Thyroid gland (tissue), 4 donors: Measurements from ENCODE around the gene PTGES3L. TPM values are rescaled to one million over a fixed set of nuclear protein-coding genes. Genes with fewer than 3 reads are reported as not detected.
A peak's percentile ranks its signal among the peaks of the same experiment; 100 is the strongest.

ENCODE experiments used
- DNase-seq, 2 donors: peaks; one replicate each; pipeline ENCODE4 v3.0.0-alpha.2; 2019
- H3K27ac ChIP-seq, 3 donors: fragments of 200-600 bp; sonication (generic); 1 replicate in 2 of 3; 2 replicates in 1 of 3; pipeline ENCODE4 v1.5.1; 2016 to 2019; ENCODE audit warnings: mild to moderate bottlenecking in 1 of 3, moderate library complexity in 1 of 3
- H3K27me3 ChIP-seq: fragments of 200-600 bp; sonication (generic); one replicate; pipeline ENCODE4 v1.5.1; 2019
- H3K36me3 ChIP-seq, 2 donors: fragments of 200-600 bp; sonication (generic); one replicate each; pipeline ENCODE4 v1.5.1; 2016 to 2019
- H3K4me1 ChIP-seq, 2 donors: fragments of 200-600 bp; sonication (generic); one replicate each; pipeline ENCODE4 v1.5.1; 2017 to 2019
- H3K4me3 ChIP-seq, 3 donors: fragments of 200-600 bp; sonication (generic); replicated peaks in 1 of 3; 1 replicate in 2 of 3; 2 replicates in 1 of 3; pipeline ENCODE4 v1.5.1; 2016; ENCODE audit warnings: mild to moderate bottlenecking in 1 of 3
- H3K9me3 ChIP-seq: fragments of 200-600 bp; sonication (generic); one replicate; pipeline ENCODE4 v1.5.1; 2017
- POLR2A ChIP-seq, 2 donors: fragments of 450-650 bp; IDR thresholded peaks; one replicate each; pipeline ENCODE4 v1.6.1; 2017; ENCODE audit warnings: antibody characterized with exemption in 2 of 2, mild to moderate bottlenecking in 2 of 2, moderate library complexity in 1 of 2
- WGBS, 2 donors: methylation state at CpG; one replicate each; pipeline ENCODE4 v1.1.5; 2017; 5-methylcytosine and 5-hydroxymethylcytosine counted together
- intact Hi-C: fragments of 100-400 bp; cut with DNase I; formaldehyde crosslinking; loops from one replicate; pipeline ENCODE4 v1.15.1; 2023
- total RNA-seq, 4 donors: library from RNA; depleted of rRNA; stranded (reverse); fragments of >200 nt; gene quantifications; one replicate each; pipeline ENCODE4 v1.2.3, GENCODE V29; 2016
- TF ChIP-seq, protein P1 (sequence below), 6 experiments: fragments of 200-600 bp in 3 of 6; fragments of 450-650 bp in 3 of 6; sonication (generic) in 3 of 6; IDR thresholded peaks; one replicate each; pipeline ENCODE4 v1.5.1; 2016 to 2019; ENCODE audit warnings: antibody characterized with exemption in 6 of 6, mild to moderate bottlenecking in 2 of 6, inconsistent platforms in 1 of 6, moderate library complexity in 1 of 6

PTGES3L gene
- total RNA-seq, 4 donors from 2014 or later, result 0.11 to 0.75 (median 0.54) TPM; not detected in 1

DNA sequence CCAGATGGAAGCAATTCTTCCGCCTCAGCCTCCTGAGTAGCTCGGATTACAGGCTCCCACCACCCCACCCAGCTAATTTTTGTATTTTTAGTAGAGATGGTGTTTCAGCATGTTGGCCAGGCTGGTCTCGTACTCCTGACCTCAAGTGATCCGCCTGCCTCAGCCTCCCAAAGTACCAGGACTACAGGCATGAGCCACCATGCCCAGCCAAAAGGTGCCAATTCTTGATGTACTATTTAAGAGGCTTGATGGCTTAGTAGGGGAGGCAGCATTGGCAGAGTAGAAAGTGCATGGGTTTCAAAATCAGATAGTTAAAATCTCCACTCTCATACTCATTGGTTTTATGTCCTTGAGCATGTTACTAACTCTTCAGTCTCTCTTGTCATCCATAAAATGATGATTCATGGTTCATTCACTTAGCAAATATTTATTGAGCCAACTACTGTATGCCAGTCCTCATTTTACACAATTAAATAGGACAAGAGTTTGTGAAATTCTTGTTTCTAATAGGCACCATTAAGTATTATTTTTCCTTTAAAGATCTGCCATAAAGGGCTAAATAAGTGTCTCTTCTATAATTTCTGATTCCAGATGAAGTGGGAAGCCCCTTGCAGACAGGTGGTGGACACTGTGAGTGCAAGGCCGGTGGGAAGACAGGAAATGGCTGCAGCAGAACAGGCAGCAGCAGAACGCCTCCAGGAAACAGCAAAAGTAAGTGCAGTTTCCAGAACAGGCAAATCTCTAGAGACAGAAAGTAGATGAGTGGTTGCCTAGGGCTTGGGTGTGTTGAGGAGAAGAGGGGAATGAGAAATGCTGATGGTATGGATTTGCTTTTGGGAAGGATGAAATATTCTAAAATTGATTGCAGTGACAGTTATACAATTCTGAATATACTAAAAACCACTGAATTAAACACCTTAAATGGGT is 10.1 kb upstream of the PTGES3L start:
- Histone ChIP-seq H3K9me3 (no peaks in the 10 kb centered on the region), H3K4me1 (no peaks in the 10 kb centered on the region), H3K36me3 (peaks cover 60 to 68% of the 10 kb centered on the region in 2 donors), H3K27me3 (no peaks in the 10 kb centered on the region), H3K4me3 (no peak overlapping the region), H3K27ac (no peak overlapping the region)
- DNase-seq, result no peak
- intact Hi-C loops, result no loop called here
- 85 to 93% methylated on average over 6 of the region's 6 CpGs for WGBS, 2 donors
- TF ChIP-seq, protein P1, sequence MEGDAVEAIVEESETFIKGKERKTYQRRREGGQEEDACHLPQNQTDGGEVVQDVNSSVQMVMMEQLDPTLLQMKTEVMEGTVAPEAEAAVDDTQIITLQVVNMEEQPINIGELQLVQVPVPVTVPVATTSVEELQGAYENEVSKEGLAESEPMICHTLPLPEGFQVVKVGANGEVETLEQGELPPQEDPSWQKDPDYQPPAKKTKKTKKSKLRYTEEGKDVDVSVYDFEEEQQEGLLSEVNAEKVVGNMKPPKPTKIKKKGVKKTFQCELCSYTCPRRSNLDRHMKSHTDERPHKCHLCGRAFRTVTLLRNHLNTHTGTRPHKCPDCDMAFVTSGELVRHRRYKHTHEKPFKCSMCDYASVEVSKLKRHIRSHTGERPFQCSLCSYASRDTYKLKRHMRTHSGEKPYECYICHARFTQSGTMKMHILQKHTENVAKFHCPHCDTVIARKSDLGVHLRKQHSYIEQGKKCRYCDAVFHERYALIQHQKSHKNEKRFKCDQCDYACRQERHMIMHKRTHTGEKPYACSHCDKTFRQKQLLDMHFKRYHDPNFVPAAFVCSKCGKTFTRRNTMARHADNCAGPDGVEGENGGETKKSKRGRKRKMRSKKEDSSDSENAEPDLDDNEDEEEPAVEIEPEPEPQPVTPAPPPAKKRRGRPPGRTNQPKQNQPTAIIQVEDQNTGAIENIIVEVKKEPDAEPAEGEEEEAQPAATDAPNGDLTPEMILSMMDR (IDR thresholded peaks at IDR 0.05), result no peak
- TF ChIP-seq POLR2A (IDR thresholded peaks at IDR 0.05), result no peak

- no peaks in the 10 kb centered on the region for H3K27me3 ChIP-seq
- DNase-seq, result no peak
- no peak overlapping the region for H3K27ac ChIP-seq
- intact Hi-C loops, result no loop called here
- H3K4me1 ChIP-seq, result no peaks in the 10 kb centered on the region
- TF ChIP-seq POLR2A (IDR thresholded peaks at IDR 0.05), result no peak
- TF ChIP-seq, protein P1 (IDR thresholded peaks at IDR 0.05), result no peak
- no peaks in the 10 kb centered on the region for H3K9me3 ChIP-seq
- H3K4me3 ChIP-seq, result no peak overlapping the region
- H3K36me3 ChIP-seq, result peaks cover 60 to 70% of the 10 kb centered on the region in 2 donors
- 95 to 97% methylated on average over 5 of the region's 5 CpGs for WGBS, 2 donors
These were observed 9.3 kb upstream of the PTGES3L start for GRCh38 chr17:42989141-42989540.

- no peak for DNase-seq
- peaks cover 10 to 11% of the 10 kb centered on the region in 2 donors for H3K4me1 ChIP-seq
- no peak overlapping the region for H3K27ac ChIP-seq
- intact Hi-C loops, result no loop called here
- no peaks in the 10 kb centered on the region for H3K27me3 ChIP-seq
- no peak overlapping the region for H3K4me3 ChIP-seq
- H3K9me3 ChIP-seq, result no peaks in the 10 kb centered on the region
- H3K36me3 ChIP-seq, result peaks cover 42 to 44% of the 10 kb centered on the region in 2 donors
- TF ChIP-seq POLR2A (IDR thresholded peaks at IDR 0.05), result no peak
- TF ChIP-seq, protein P1 (IDR thresholded peaks at IDR 0.05), result no peak
- WGBS, 2 donors, result 0% methylated on average over 1 of the region's 1 CpG
These were observed 5.3 kb upstream of the PTGES3L start for GRCh38 chr17:42985225-42985624.

DNA sequence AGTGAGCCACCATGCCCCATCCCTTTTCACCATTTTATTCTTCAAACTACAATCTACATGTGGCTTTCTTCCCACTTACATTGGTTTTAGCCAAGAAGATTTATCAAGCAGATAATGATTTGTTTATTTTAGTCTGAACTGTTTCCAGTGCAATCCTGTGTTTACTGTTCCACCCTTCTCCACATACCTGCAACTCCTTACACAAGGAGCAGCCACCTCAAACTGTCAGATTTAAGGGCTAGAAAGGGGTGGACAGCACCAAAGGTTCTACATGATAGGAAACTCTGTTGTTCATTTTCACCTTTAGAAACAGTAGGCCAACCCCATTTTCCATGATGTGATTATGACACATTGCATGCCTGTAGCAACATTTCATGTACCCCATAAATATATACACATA is 2.4 kb upstream of the PTGES3L start:
- Histone ChIP-seq H3K27me3 (no peaks in the 10 kb centered on the region), H3K27ac (no peak overlapping the region), H3K4me1 (peaks cover 15 to 17% of the 10 kb centered on the region in 2 donors), H3K4me3 (no peak overlapping the region), H3K9me3 (no peaks in the 10 kb centered on the region), H3K36me3 (peaks cover 13 to 16% of the 10 kb centered on the region in 2 donors)
- intact Hi-C loops, result no loop called here
- TF ChIP-seq, protein P1 (IDR thresholded peaks at IDR 0.05), result no peak
- no peak for TF ChIP-seq POLR2A (IDR thresholded peaks at IDR 0.05)
- no peak for DNase-seq

DNA sequence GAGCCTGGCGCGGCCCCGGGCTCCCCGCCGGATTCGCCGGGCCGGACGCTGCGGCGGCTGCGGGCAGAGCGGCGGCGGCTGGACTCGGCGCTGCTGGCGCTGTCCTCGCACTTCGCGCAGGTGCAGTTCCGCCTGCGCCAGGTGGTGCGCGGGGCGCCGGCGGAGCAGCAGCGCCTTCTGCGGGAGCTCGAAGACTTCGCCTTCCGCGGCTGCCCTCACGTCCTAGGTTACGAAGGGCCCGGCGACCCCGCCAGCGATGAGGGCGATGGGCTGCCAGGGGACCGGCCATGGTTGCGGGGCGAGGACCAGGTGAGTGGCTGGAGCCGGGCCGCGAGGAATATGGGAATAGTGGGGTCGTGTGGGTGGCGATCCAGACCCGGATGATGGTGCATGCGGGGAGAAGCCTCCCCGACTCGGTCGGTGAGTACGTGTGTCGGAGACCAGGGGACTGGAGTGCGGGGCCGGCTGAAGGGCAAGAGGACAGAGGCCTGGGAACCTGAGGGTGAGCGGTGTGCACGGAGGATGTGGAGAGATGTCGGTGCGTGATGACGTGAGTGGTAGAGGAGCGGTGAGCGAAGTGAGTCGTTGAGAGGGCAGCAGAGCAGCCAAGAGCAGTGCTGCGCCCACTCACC is 1.0 kb upstream of the PTGES3L start:
- Histone ChIP-seq H3K9me3 (no peaks in the 10 kb centered on the region), H3K36me3 (peaks cover 5 to 6% of the 10 kb centered on the region in 2 donors), H3K27ac (peak overlapping the region; percentile 45 to 83 (median 56)), H3K27me3 (no peaks in the 10 kb centered on the region), H3K4me1 (peaks cover 15 to 17% of the 10 kb centered on the region in 2 donors), H3K4me3 (peak overlapping the region; percentile 50 to 93 (median 84))
- WGBS, 2 donors, result 0 to 2% methylated on average over 16 to 35 of the region's 67 CpGs
- TF ChIP-seq, protein P1 (IDR thresholded peaks at IDR 0.05), result peak in 3 of 6 experiments; percentile 27 to 59 (median 42)
- no peak for TF ChIP-seq POLR2A (IDR thresholded peaks at IDR 0.05)
- intact Hi-C loops, result no loop called here
- peak; percentile 61 to 66 for DNase-seq
